Neural progenitor cell (in vitro differentiated cells): ENCODE data around the gene WASHC2C.
"Not testable (repeated sequence)": the region's sequence is repeated elsewhere in the genome, so short reads cannot be mapped to it uniquely, and the experiment has no call there.

Experiments used
- CTCF ChIP-seq: fragments of 200-600 bp; sonication (generic); IDR thresholded peaks from 2 replicates; pipeline ENCODE4 v1.5.1; 2017; ENCODE audit warnings: antibody characterized with exemption, mild to moderate bottlenecking
- EZH2 ChIP-seq: fragments of 200-600 bp; sonication (generic); IDR thresholded peaks from 2 replicates; pipeline ENCODE4 v1.6.1; 2017; ENCODE audit warnings: antibody characterized with exemption, mild to moderate bottlenecking, moderate library complexity
- EZH2phosphoT487 ChIP-seq: fragments of 200-600 bp; sonication (generic); IDR thresholded peaks from 2 replicates; pipeline ENCODE4 v1.6.1; 2017; ENCODE audit warnings: antibody characterized with exemption

- TF ChIP-seq CTCF, EZH2, EZH2phosphoT487: not testable (repeated sequence)
Measured at GRCh38 chr10:45734449-45734848, 7.4 kb downstream of the WASHC2C start.
